ENCODE measurements around the gene AFDN. TPM values are rescaled to one million over a fixed set of nuclear protein-coding genes. Genes with fewer than 3 reads are reported as not detected.
A peak's percentile ranks its signal among the peaks of the same experiment; 100 is the strongest.

Gene AFDN
- total and polyA plus RNA-seq, 4 donors = 93.3 to 188 (median 117) TPM

- H3K4me1 ChIP-seq (ENCODE audit: control insufficient read depth, insufficient read depth, low read length) = peaks cover 12% of the 10 kb centered on the region
- H3K4me3 ChIP-seq (ENCODE audit: low read depth, low read length) = no peak overlapping the region
- no peak for DNase-seq (ENCODE audit: low read depth in 4 of 6, low spot score in 6 of 6)
- 96% methylated on average over 18 of the region's 27 CpGs for WGBS (ENCODE audit: insufficient coverage)
- H3K9me3 ChIP-seq (ENCODE audit: control insufficient read depth, insufficient read depth, low read length) = no peaks in the 10 kb centered on the region
- H3K27ac ChIP-seq (ENCODE audit: low read depth, low read length) = no peak overlapping the region
- peaks cover 18% of the 10 kb centered on the region for H3K36me3 ChIP-seq (ENCODE audit: control insufficient read depth, insufficient read depth, low read length)
- no peaks in the 10 kb centered on the region for H3K27me3 ChIP-seq (ENCODE audit: control insufficient read depth, insufficient read depth, low read length)
These were observed 150.0 kb downstream of the AFDN start for GRCh38 chr6:167976708-167977107.

- no peak for DNase-seq (ENCODE audit: low read depth in 4 of 6, low spot score in 6 of 6)
- Histone ChIP-seq H3K27ac (ENCODE audit: low read depth, low read length) (no peak overlapping the region), H3K4me1 (ENCODE audit: control insufficient read depth, insufficient read depth, low read length) (peaks cover 12% of the 10 kb centered on the region), H3K27me3 (ENCODE audit: control insufficient read depth, insufficient read depth, low read length) (no peaks in the 10 kb centered on the region), H3K9me3 (ENCODE audit: control insufficient read depth, insufficient read depth, low read length) (no peaks in the 10 kb centered on the region), H3K4me3 (ENCODE audit: low read depth, low read length) (no peak overlapping the region), H3K36me3 (ENCODE audit: control insufficient read depth, insufficient read depth, low read length) (peaks cover 12% of the 10 kb centered on the region)
- 96% methylated on average over 34 of the region's 43 CpGs for WGBS (ENCODE audit: insufficient coverage)
These were observed 151.2 kb downstream of the AFDN start for GRCh38 chr6:167977717-167978467.

- Histone ChIP-seq H3K4me3 (ENCODE audit: low read depth, low read length) (no peak overlapping the region), H3K36me3 (ENCODE audit: control insufficient read depth, insufficient read depth, low read length) (peaks cover 12% of the 10 kb centered on the region), H3K27ac (ENCODE audit: low read depth, low read length) (no peak overlapping the region), H3K27me3 (ENCODE audit: control insufficient read depth, insufficient read depth, low read length) (no peaks in the 10 kb centered on the region), H3K4me1 (ENCODE audit: control insufficient read depth, insufficient read depth, low read length) (peaks cover 6% of the 10 kb centered on the region), H3K9me3 (ENCODE audit: control insufficient read depth, insufficient read depth, low read length) (no peaks in the 10 kb centered on the region)
- no peak for DNase-seq (ENCODE audit: low read depth in 4 of 6, low spot score in 6 of 6)
- 74% methylated on average over 7 of the region's 7 CpGs for WGBS (ENCODE audit: insufficient coverage)
These were observed 151.9 kb downstream of the AFDN start for GRCh38 chr6:167978607-167979006.

- Histone ChIP-seq H3K9me3 (ENCODE audit: control insufficient read depth, insufficient read depth, low read length) (no peaks in the 10 kb centered on the region), H3K4me1 (ENCODE audit: control insufficient read depth, insufficient read depth, low read length) (peaks cover 5% of the 10 kb centered on the region), H3K27ac (ENCODE audit: low read depth, low read length) (no peak overlapping the region), H3K27me3 (ENCODE audit: control insufficient read depth, insufficient read depth, low read length) (no peaks in the 10 kb centered on the region), H3K4me3 (ENCODE audit: low read depth, low read length) (no peak overlapping the region), H3K36me3 (ENCODE audit: control insufficient read depth, insufficient read depth, low read length) (peaks cover 12% of the 10 kb centered on the region)
- DNase-seq (ENCODE audit: low read depth in 4 of 6, low spot score in 6 of 6) = peak in 2 of 6 donors; percentile 43 to 70
- WGBS (ENCODE audit: insufficient coverage) = 49% methylated on average over 12 of the region's 12 CpGs
These were observed 152.9 kb downstream of the AFDN start for GRCh38 chr6:167979436-167980139.

- Histone ChIP-seq H3K9me3 (ENCODE audit: control insufficient read depth, insufficient read depth, low read length) (no peaks in the 10 kb centered on the region), H3K36me3 (ENCODE audit: control insufficient read depth, insufficient read depth, low read length) (peaks cover 5% of the 10 kb centered on the region), H3K27ac (ENCODE audit: low read depth, low read length) (no peak overlapping the region), H3K4me3 (ENCODE audit: low read depth, low read length) (no peak overlapping the region), H3K27me3 (ENCODE audit: control insufficient read depth, insufficient read depth, low read length) (no peaks in the 10 kb centered on the region), H3K4me1 (ENCODE audit: control insufficient read depth, insufficient read depth, low read length) (peaks cover 5% of the 10 kb centered on the region)
- DNase-seq (ENCODE audit: low read depth in 4 of 6, low spot score in 6 of 6) = no peak
- WGBS (ENCODE audit: insufficient coverage) = no CpG with 5 or more reads among the region's 3 CpGs
These were observed 154.3 kb downstream of the AFDN start for GRCh38 chr6:167980911-167981580.

GRCh38 chr6:167981916-167982462 is 155.3 kb downstream of the AFDN start:
- no peak overlapping the region for H3K27ac ChIP-seq (ENCODE audit: low read depth, low read length)
- peaks cover 5% of the 10 kb centered on the region for H3K4me1 ChIP-seq (ENCODE audit: control insufficient read depth, insufficient read depth, low read length)
- WGBS (ENCODE audit: insufficient coverage) = 83% methylated on average over 3 of the region's 7 CpGs
- H3K4me3 ChIP-seq (ENCODE audit: low read depth, low read length) = no peak overlapping the region
- peak in 1 of 6 donors; percentile 62 for DNase-seq (ENCODE audit: low read depth in 4 of 6, low spot score in 6 of 6)
- no peaks in the 10 kb centered on the region for H3K27me3 ChIP-seq (ENCODE audit: control insufficient read depth, insufficient read depth, low read length)
- H3K9me3 ChIP-seq (ENCODE audit: control insufficient read depth, insufficient read depth, low read length) = no peaks in the 10 kb centered on the region
- H3K36me3 ChIP-seq (ENCODE audit: control insufficient read depth, insufficient read depth, low read length) = peaks cover under 1% of the 10 kb centered on the region

- H3K36me3 ChIP-seq (ENCODE audit: control insufficient read depth, insufficient read depth, low read length) = no peaks in the 10 kb centered on the region
- no peak for DNase-seq (ENCODE audit: low read depth in 4 of 6, low spot score in 6 of 6)
- H3K4me1 ChIP-seq (ENCODE audit: control insufficient read depth, insufficient read depth, low read length) = peaks cover 4% of the 10 kb centered on the region
- no peaks in the 10 kb centered on the region for H3K27me3 ChIP-seq (ENCODE audit: control insufficient read depth, insufficient read depth, low read length)
- H3K4me3 ChIP-seq (ENCODE audit: low read depth, low read length) = no peak overlapping the region
- 81% methylated on average over 8 of the region's 11 CpGs for WGBS (ENCODE audit: insufficient coverage)
- H3K9me3 ChIP-seq (ENCODE audit: control insufficient read depth, insufficient read depth, low read length) = no peaks in the 10 kb centered on the region
- H3K27ac ChIP-seq (ENCODE audit: low read depth, low read length) = no peak overlapping the region
These were observed 157.5 kb downstream of the AFDN start for GRCh38 chr6:167984144-167984719.

- Histone ChIP-seq H3K4me3 (ENCODE audit: low read depth, low read length) (no peak overlapping the region), H3K4me1 (ENCODE audit: control insufficient read depth, insufficient read depth, low read length) (no peaks in the 10 kb centered on the region), H3K9me3 (ENCODE audit: control insufficient read depth, insufficient read depth, low read length) (no peaks in the 10 kb centered on the region), H3K36me3 (ENCODE audit: control insufficient read depth, insufficient read depth, low read length) (no peaks in the 10 kb centered on the region), H3K27me3 (ENCODE audit: control insufficient read depth, insufficient read depth, low read length) (no peaks in the 10 kb centered on the region), H3K27ac (ENCODE audit: low read depth, low read length) (no peak overlapping the region)
- DNase-seq (ENCODE audit: low read depth in 4 of 6, low spot score in 6 of 6) = no peak
- WGBS (ENCODE audit: insufficient coverage) = 88% methylated on average over 9 of the region's 13 CpGs
These were observed 158.3 kb downstream of the AFDN start for GRCh38 chr6:167984876-167985604.
